ENCODE data around the gene DMP1. TPM values are rescaled to one million over a fixed set of nuclear protein-coding genes. Genes with fewer than 3 reads are reported as not detected.

Gene DMP1
- total and polyA plus RNA-seq, 2 donors (not counting 3 experiments of a cell fraction or from before 2014, with no cell fraction given), result not detected

DNA sequence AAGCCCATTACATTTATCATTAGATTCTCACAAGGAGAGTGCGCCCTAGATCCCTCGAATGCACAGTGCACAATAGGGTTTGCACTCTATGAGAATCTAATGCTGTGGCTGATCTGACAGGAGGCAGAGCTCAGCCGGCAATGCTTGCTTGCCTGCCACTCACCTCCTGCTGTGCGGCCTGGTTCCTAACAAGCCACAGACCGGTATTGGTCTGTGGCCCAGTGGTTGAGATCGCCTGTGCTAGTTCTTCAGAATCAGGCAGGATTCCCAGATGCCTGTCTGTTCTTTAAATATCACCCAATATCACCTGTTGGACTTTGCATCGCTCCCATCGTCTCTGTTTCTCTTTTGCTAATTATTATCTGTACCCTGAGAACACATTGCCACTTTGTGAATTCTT lies 27.8 kb upstream of the DMP1 start:
- Histone ChIP-seq H3K9me3 (replicated peaks; ENCODE audit: control insufficient read depth, insufficient read depth, low read length) (no peaks in the 10 kb centered on the region), H3K9me1 (replicated peaks; ENCODE audit: control insufficient read depth, extremely low read depth, insufficient read depth, low read length) (no peaks in the 10 kb centered on the region), H3K27ac (ENCODE audit: insufficient read depth, low read depth, low read length) (no peak overlapping the region), H3K27me3 (ENCODE audit: control insufficient read depth in 2 of 2, insufficient read depth in 2 of 2, low read length in 2 of 2) (peaks cover 2 to 9% of the 10 kb centered on the region in 2 experiments), H3K79me2 (ENCODE audit: control insufficient read depth, insufficient read depth, low read length) (no peaks in the 10 kb centered on the region), H3K4me1 (ENCODE audit: control insufficient read depth, extremely low read depth, insufficient read depth, low read length) (no peaks in the 10 kb centered on the region), H2AFZ (ENCODE audit: low read depth, low read length) (no peak overlapping the region), H4K20me1 (replicated peaks; ENCODE audit: control insufficient read depth, extremely low read depth, insufficient read depth, low read length) (no peaks in the 10 kb centered on the region), H3K4me3 (replicated peaks in 1 of 3; ENCODE audit: insufficient read depth in 1 of 3, low read depth in 1 of 3, low read length in 3 of 3) (no peak overlapping the region), H3K9ac (replicated peaks; ENCODE audit: extremely low read depth, insufficient read depth, low read length) (no peak overlapping the region), H3K4me2 (ENCODE audit: insufficient read depth, low read length) (no peak overlapping the region), H3K36me3 (ENCODE audit: control insufficient read depth in 2 of 2, extremely low read depth in 1 of 2, insufficient read depth in 2 of 2, low read length in 2 of 2) (no peaks in the 10 kb centered on the region)
- DNase-seq (ENCODE audit: low read depth, low spot score), result no peak
- no peak for TF ChIP-seq POLR2AphosphoS5 (IDR thresholded peaks at IDR 0.05; ENCODE audit: insufficient read depth, low read depth, low read length)
- TF ChIP-seq GATA2 (IDR thresholded peaks at IDR 0.05; ENCODE audit: insufficient read depth, insufficient read length, low read depth, low read length), result no peak
- no peak for TF ChIP-seq EZH2 (IDR thresholded peaks at IDR 0.05; ENCODE audit: borderline replicate concordance, low read depth, low read length, severe bottlenecking)
- no peak for TF ChIP-seq FOS (IDR thresholded peaks at IDR 0.05; ENCODE audit: borderline replicate concordance, insufficient read depth, low read length)
- TF ChIP-seq, protein P1, sequence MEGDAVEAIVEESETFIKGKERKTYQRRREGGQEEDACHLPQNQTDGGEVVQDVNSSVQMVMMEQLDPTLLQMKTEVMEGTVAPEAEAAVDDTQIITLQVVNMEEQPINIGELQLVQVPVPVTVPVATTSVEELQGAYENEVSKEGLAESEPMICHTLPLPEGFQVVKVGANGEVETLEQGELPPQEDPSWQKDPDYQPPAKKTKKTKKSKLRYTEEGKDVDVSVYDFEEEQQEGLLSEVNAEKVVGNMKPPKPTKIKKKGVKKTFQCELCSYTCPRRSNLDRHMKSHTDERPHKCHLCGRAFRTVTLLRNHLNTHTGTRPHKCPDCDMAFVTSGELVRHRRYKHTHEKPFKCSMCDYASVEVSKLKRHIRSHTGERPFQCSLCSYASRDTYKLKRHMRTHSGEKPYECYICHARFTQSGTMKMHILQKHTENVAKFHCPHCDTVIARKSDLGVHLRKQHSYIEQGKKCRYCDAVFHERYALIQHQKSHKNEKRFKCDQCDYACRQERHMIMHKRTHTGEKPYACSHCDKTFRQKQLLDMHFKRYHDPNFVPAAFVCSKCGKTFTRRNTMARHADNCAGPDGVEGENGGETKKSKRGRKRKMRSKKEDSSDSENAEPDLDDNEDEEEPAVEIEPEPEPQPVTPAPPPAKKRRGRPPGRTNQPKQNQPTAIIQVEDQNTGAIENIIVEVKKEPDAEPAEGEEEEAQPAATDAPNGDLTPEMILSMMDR (IDR thresholded peaks at IDR 0.05; ENCODE audit: extremely low read depth in 1 of 2, insufficient read depth in 1 of 2, low read depth in 1 of 2, low read length in 2 of 2), result no peak
- TF ChIP-seq, protein P2, sequence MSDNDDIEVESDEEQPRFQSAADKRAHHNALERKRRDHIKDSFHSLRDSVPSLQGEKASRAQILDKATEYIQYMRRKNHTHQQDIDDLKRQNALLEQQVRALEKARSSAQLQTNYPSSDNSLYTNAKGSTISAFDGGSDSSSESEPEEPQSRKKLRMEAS (IDR thresholded peaks at IDR 0.05; ENCODE audit: insufficient read depth, insufficient read length), result no peak
- TF ChIP-seq POLR2A (IDR thresholded peaks at IDR 0.05; ENCODE audit: low read depth, low read length), result no peak
- TF ChIP-seq JUN (IDR thresholded peaks at IDR 0.05; ENCODE audit: borderline replicate concordance, insufficient read depth, insufficient read length, low read depth), result no peak
- TF ChIP-seq MYC (IDR thresholded peaks at IDR 0.05; ENCODE audit: low read depth, low read length), result no peak
- no peak for FAIRE-seq
- dilution Hi-C loops (cut with MboI; ENCODE audit: extremely low pct_ligation_motif_present, low sequenced_read_pairs), result no loop called here
- ChIA-PET CTCF (no interaction called here), POLR2A (no interaction called here)
- intact Hi-C loops (cut with micrococcal nuclease), result no loop called here
- no TSS peak for BruUV-seq (replicated peaks)

Data from endothelial cell of umbilical vein (primary cell).